A673 (cell line): ENCODE data around the gene MAP4. TPM values are rescaled to one million over a fixed set of nuclear protein-coding genes. Genes with fewer than 3 reads are reported as not detected.
A peak's percentile ranks its signal among the peaks of the same experiment; 100 is the strongest.

Source experiments
- BruUV-seq: library from RNA; stranded (reverse); fragments of 400-500 nt; replicated peaks from 2 replicates; lab custom pipeline; 2021; lab: Mats Ljungman, UMichigan
- CTCF ChIA-PET: fragments of 300-600 bp; sonication (Branson Sonifier 250); formaldehyde crosslinking; loops from one replicate; lab custom pipeline; 2022; ENCODE audit warnings: antibody characterized with exemption; lab: Charles Lee
- POLR2A ChIA-PET: fragments of 300-600 bp; sonication (Branson Sonifier 250); formaldehyde crosslinking; loops from one replicate; lab custom pipeline; 2022; ENCODE audit warnings: antibody characterized with exemption; ENCODE audit not compliant: low non-redundant PET; lab: Charles Lee
- DNase-seq: peaks from one replicate; pipeline ENCODE4 v3.0.0-alpha.2; 2015; ENCODE audit warnings: low spot score
- H3K27ac ChIP-seq: fragments of 200-600 bp; sonication (generic); 2 replicates; pipeline ENCODE4 v1.5.1; 2016; ENCODE audit warnings: mixed run types, low read depth, mild to moderate bottlenecking, mixed read lengths, antibody characterized with exemption, low read length; ENCODE audit not compliant: poor library complexity, severe bottlenecking
- H3K27me3 ChIP-seq: fragments of 200-600 bp; sonication (generic); replicated peaks from 2 replicates; pipeline ENCODE4 v1.6.1; 2017; ENCODE audit warnings: mixed run types, low read depth, mild to moderate bottlenecking, mixed read lengths, antibody characterized with exemption, low read length; ENCODE audit not compliant: insufficient read depth, poor library complexity
- H3K36me3 ChIP-seq: fragments of 200-600 bp; sonication (generic); 2 replicates; pipeline ENCODE4 v1.6.1; 2016; ENCODE audit warnings: mixed run types, mild to moderate bottlenecking, mixed read lengths, antibody characterized with exemption, low read length; ENCODE audit not compliant: insufficient read depth, poor library complexity, severe bottlenecking
- H3K4me1 ChIP-seq: fragments of 200-600 bp; sonication (generic); 2 replicates; pipeline ENCODE4 v1.6.1; 2017; ENCODE audit warnings: mixed run types, mild to moderate bottlenecking, mixed read lengths, antibody characterized with exemption, low read length; ENCODE audit not compliant: insufficient read depth, poor library complexity, severe bottlenecking
- H3K4me3 ChIP-seq: fragments of 200-600 bp; sonication (generic); 2 replicates; pipeline ENCODE4 v1.5.1; 2016; ENCODE audit warnings: low read depth, mixed run types, mild to moderate bottlenecking, mixed read lengths, low read length; ENCODE audit not compliant: poor library complexity, severe bottlenecking
- H3K9me3 ChIP-seq: fragments of 200-600 bp; sonication (generic); 2 replicates; pipeline ENCODE4 v1.6.1; 2016; ENCODE audit warnings: mixed run types, low read depth, mild to moderate bottlenecking, mixed read lengths, antibody characterized with exemption, low read length; ENCODE audit not compliant: poor library complexity, severe bottlenecking
- EZH2 ChIP-seq: fragments of 200-600 bp; sonication (generic); IDR thresholded peaks from 2 replicates; pipeline ENCODE4 v1.6.1; 2017; ENCODE audit warnings: borderline replicate concordance, low read depth, mild to moderate bottlenecking, mixed read lengths, antibody characterized with exemption, low read length; ENCODE audit not compliant: poor library complexity, severe bottlenecking
- intact Hi-C: fragments of 100-400 bp; cut with micrococcal nuclease; formaldehyde crosslinking; loops from one replicate; pipeline ENCODE4 v1.10.0; 2022; ENCODE audit not compliant: unreplicated experiment
- microRNA-seq: library from miRNA; unstranded; fragments of <30 nt; microRNA quantifications from one replicate; pipeline ENCODE4 v1.2.0, GENCODE V29; 2021
- total RNA-seq: library from RNA; stranded (reverse); gene quantifications from 2 replicates; pipeline ENCODE4 v1.2.3, GENCODE V29; 2021
- TF ChIP-seq, protein P1 (sequence below): fragments of 300-800, 200-600 bp; sonication (generic); conservative IDR thresholded peaks from 2 replicates; pipeline ENCODE4 v1.5.1; 2017; ENCODE audit warnings: low read depth, mild to moderate bottlenecking, antibody characterized with exemption, low read length, moderate library complexity, mixed read lengths

The MAP4 gene
- total RNA-seq, 1 experiment from 2014 or later, result 105 TPM

- no peak for TF ChIP-seq EZH2
- Histone ChIP-seq H3K27me3 (no peaks in the 10 kb centered on the region), H3K4me3 (peak overlapping the region; percentile 76), H3K27ac (no peak overlapping the region), H3K9me3 (no peaks in the 10 kb centered on the region), H3K36me3 (peaks cover 3% of the 10 kb centered on the region), H3K4me1 (no peaks in the 10 kb centered on the region)
- intact Hi-C loops, result no loop called here
- ChIA-PET CTCF (no interaction called here), POLR2A (no interaction called here)
- DNase-seq, result no peak
- no TSS peak for BruUV-seq
These were observed 211.6 kb downstream of the MAP4 start for GRCh38 chr3:47804577-47804976.

DNA sequence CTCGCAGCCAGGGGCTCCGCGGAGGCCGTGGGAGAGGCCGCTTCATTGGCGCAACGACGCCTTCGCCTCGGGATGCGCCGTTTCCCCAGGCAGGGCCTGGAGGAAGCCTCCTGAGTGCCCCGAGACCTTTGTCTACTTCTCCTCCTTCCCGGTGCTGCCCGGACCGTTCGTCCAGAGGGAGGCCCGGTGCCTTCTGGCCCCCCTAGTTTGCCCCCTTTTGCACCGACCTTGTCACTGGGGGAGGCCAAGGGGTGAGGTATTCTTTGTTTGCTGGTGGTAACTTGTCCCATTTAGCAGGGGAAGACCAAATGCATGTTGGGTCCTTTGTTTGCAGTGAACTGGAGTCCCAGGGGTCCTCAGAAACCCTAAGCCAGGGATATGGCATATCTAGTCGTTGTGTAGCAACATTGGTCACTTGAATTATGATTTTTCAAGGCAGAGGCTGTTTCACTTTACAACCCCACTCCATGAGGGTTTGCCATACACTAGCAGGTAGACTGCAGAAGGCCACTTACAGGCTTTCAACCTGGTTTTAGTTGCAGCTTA, 212.7 kb downstream of the MAP4 start:
- peaks cover 3% of the 10 kb centered on the region for H3K36me3 ChIP-seq
- ChIA-PET POLR2A (no interaction called here), CTCF (no interaction called here)
- intact Hi-C loops, result no loop called here
- H3K4me3 ChIP-seq, result peak overlapping the region; percentile 76
- H3K9me3 ChIP-seq, result no peaks in the 10 kb centered on the region
- H3K27ac ChIP-seq, result peak overlapping the region; percentile 85
- H3K4me1 ChIP-seq, result no peaks in the 10 kb centered on the region
- no peaks in the 10 kb centered on the region for H3K27me3 ChIP-seq
- DNase-seq, result no peak
- BruUV-seq, result no TSS peak
- TF ChIP-seq EZH2, result no peak
- TF ChIP-seq, protein P1, sequence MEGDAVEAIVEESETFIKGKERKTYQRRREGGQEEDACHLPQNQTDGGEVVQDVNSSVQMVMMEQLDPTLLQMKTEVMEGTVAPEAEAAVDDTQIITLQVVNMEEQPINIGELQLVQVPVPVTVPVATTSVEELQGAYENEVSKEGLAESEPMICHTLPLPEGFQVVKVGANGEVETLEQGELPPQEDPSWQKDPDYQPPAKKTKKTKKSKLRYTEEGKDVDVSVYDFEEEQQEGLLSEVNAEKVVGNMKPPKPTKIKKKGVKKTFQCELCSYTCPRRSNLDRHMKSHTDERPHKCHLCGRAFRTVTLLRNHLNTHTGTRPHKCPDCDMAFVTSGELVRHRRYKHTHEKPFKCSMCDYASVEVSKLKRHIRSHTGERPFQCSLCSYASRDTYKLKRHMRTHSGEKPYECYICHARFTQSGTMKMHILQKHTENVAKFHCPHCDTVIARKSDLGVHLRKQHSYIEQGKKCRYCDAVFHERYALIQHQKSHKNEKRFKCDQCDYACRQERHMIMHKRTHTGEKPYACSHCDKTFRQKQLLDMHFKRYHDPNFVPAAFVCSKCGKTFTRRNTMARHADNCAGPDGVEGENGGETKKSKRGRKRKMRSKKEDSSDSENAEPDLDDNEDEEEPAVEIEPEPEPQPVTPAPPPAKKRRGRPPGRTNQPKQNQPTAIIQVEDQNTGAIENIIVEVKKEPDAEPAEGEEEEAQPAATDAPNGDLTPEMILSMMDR, result no peak

GRCh38 chr3:47802734-47803479, 213.3 kb downstream of the MAP4 start, which contains the start of gene DHX30:
Gene DHX30, plus strand, starts transcription at chr3:47803138. Its CDS starts 7,546 bp downstream, at chr3:47810684.
- H3K36me3 ChIP-seq, result peaks cover 3% of the 10 kb centered on the region
- CTCF ChIA-PET, result no interaction called here
- H3K9me3 ChIP-seq, result no peaks in the 10 kb centered on the region
- intact Hi-C loops, result no loop called here
- H3K4me1 ChIP-seq, result no peaks in the 10 kb centered on the region
- POLR2A ChIA-PET, result no interaction called here
- peak; percentile 80 for DNase-seq
- peak within 1 kb of the TSS; percentile 85 for H3K27ac ChIP-seq
- no TSS peak for BruUV-seq
- no peak for TF ChIP-seq EZH2
- TF ChIP-seq, protein P1, result no peak
- H3K4me3 ChIP-seq, result peak within 1 kb of the TSS; percentile 76
- H3K27me3 ChIP-seq, result no peaks in the 10 kb centered on the region

Small RNA genes lying within 50 kb of the gene (microRNA-seq; reads per million reads assigned to microRNA genes)
- 121 reads per million, percentile 66 among the genes with 10 or more reads in this experiment for gene MIR1226

Other genes starting within 250 kb of the MAP4 start
- gene SMARCC1, start 234.5 kb downstream of the MAP4 start, total RNA-seq, result 126 and 129 TPM in 2 replicates
- gene DHX30, start 213.3 kb downstream of the MAP4 start, total RNA-seq, result 80.2 and 84.5 TPM in 2 replicates
- 29.5 and 34.6 TPM in 2 replicates for gene CDC25A, start 172.0 kb upstream of the MAP4 start, total RNA-seq
- gene CAMP, start 207.1 kb upstream of the MAP4 start, total RNA-seq, result not detected in 2 replicates
- 25.6 and 26.7 TPM in 2 replicates for gene ZNF589, start 224.7 kb upstream of the MAP4 start, total RNA-seq